Stimulated activated CD4-positive, alpha-beta T cell treated with anti-CD3 and anti-CD28 coated beads, Interleukin-1b, Interleukin-23, amount 100 ng/mL, for 48 hours (primary cell): Measurements from ENCODE around the gene ANKS1B.

Experiments used
- DNase-seq: peaks from one replicate; pipeline ENCODE4 v3.0.0-alpha.2; 2020

Gene ANKS1B

DNA sequence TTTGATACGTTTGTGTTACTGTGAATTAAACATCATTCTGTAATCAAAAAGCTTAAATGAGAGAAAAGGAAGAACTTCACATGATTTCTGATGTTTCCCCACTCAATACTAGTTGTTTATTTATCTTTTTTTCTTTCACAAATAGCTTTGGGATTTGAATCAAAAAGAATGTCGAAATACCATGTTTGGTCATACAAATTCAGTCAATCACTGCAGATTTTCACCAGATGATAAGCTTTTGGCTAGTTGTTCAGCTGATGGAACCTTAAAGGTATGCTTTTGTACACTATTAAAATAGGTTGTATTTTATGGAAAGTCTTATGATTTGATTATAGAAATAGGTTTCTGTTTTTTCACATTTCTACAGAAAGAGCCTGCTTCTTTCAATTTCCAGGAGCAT is 1298.1 kb downstream of the ANKS1B start:
- no peak for DNase-seq
